ENCODE data around the gene PRELID2. TPM values are rescaled to one million over a fixed set of nuclear protein-coding genes. Genes with fewer than 3 reads are reported as not detected.

PRELID2 gene
- total and polyA plus RNA-seq, 8 donors: 5.2 to 12.3 (median 10.2) TPM

- H3K36me3 ChIP-seq: no peaks in the 10 kb centered on the region
- H3K4me3 ChIP-seq: no peak overlapping the region
- H3K4me1 ChIP-seq: peaks cover 0 to 7% of the 10 kb centered on the region in 2 donors
- no peak for TF ChIP-seq CTCF (IDR thresholded peaks at IDR 0.05)
- intact Hi-C loops (cut with DNase I): loop anchor here in 1 of 2 donors (10.0 kb wide), 1 partner anchor 129 kb away; no protein-coding TSS in a partner anchor
- no peak overlapping the region for H3K27ac ChIP-seq
- H3K27me3 ChIP-seq: no peaks in the 10 kb centered on the region
- H3K9me3 ChIP-seq: no peaks in the 10 kb centered on the region
- ATAC-seq (no peak), DNase-seq (no peak)
Measured at GRCh38 chr5:145824040-145824439, 11.1 kb downstream of the PRELID2 start.

- DNase-seq: no peak
- TF ChIP-seq CTCF (IDR thresholded peaks at IDR 0.05): no peak
- ATAC-seq: no peak
Measured at GRCh38 chr5:145818604-145819003, 16.5 kb downstream of the PRELID2 start.

GRCh38 chr5:145812877-145813276 lies 22.3 kb downstream of the PRELID2 start:
- TF ChIP-seq CTCF (IDR thresholded peaks at IDR 0.05): no peak
- DNase-seq: no peak
- no peak overlapping the region for H3K27ac ChIP-seq
- H3K4me3 ChIP-seq: no peak overlapping the region
- intact Hi-C loops (cut with DNase I): no loop called here
- H3K36me3 ChIP-seq: no peaks in the 10 kb centered on the region
- no peaks in the 10 kb centered on the region for H3K9me3 ChIP-seq
- no peaks in the 10 kb centered on the region for H3K4me1 ChIP-seq
- no peak for ATAC-seq
- H3K27me3 ChIP-seq: no peaks in the 10 kb centered on the region

More at GRCh38 chr5:145818604-145819003, 16.5 kb downstream of the PRELID2 start:
- intact Hi-C loops (cut with DNase I): no loop called here
- no peaks in the 10 kb centered on the region for H3K36me3 ChIP-seq
- H3K27ac ChIP-seq: no peak overlapping the region
- no peaks in the 10 kb centered on the region for H3K27me3 ChIP-seq
- H3K4me3 ChIP-seq: no peak overlapping the region
- no peaks in the 10 kb centered on the region for H3K9me3 ChIP-seq
- peaks cover 0 to 3% of the 10 kb centered on the region in 2 donors for H3K4me1 ChIP-seq

- H3K4me3 ChIP-seq: no peak overlapping the region
- H3K9me3 ChIP-seq: no peaks in the 10 kb centered on the region
- no peak overlapping the region for H3K27ac ChIP-seq
- TF ChIP-seq CTCF (IDR thresholded peaks at IDR 0.05): no peak
- no peaks in the 10 kb centered on the region for H3K4me1 ChIP-seq
- DNase-seq (peak in 1 of 4 donors; percentile 41), ATAC-seq (peak; percentile 59)
- H3K36me3 ChIP-seq: no peaks in the 10 kb centered on the region
- intact Hi-C loops (cut with DNase I): no loop called here
- H3K27me3 ChIP-seq: no peaks in the 10 kb centered on the region
Measured at GRCh38 chr5:145811834-145812625, 23.1 kb downstream of the PRELID2 start.

- no peak for TF ChIP-seq CTCF (IDR thresholded peaks at IDR 0.05)
- Histone ChIP-seq H3K9me3 (no peaks in the 10 kb centered on the region), H3K27me3 (no peaks in the 10 kb centered on the region), H3K4me1 (no peaks in the 10 kb centered on the region), H3K36me3 (no peaks in the 10 kb centered on the region), H3K27ac (no peak overlapping the region), H3K4me3 (no peak overlapping the region)
- intact Hi-C loops (cut with DNase I): no loop called here
- no peak for ATAC-seq
- DNase-seq: no peak
Measured at GRCh38 chr5:145806923-145807322, 28.2 kb downstream of the PRELID2 start.

Data from left lung (tissue), 10 donors.